H54 (cell line): Measurements from ENCODE around the gene RLF.

Source experiments
- DNase-seq: peaks from one replicate; pipeline ENCODE4 v3.0.0; 2011; ENCODE audit warnings: low spot score, mixed read lengths; ENCODE audit not compliant: insufficient read length
- FAIRE-seq: peaks from 3 replicates; lab custom pipeline; 2011; peaks lifted over from hg19 to GRCh38; lab: Jason Lieb, UNC
- POLR2A ChIP-seq: IDR thresholded peaks from 2 replicates; pipeline ENCODE4 v1.6.1; 2011; ENCODE audit warnings: low read depth, mild to moderate bottlenecking, low read length

The RLF gene

GRCh38 chr1:40226192-40226591, 65.0 kb downstream of the RLF start:
- TF ChIP-seq POLR2A, result no peak
- peak; percentile 62 for FAIRE-seq
- no peak for DNase-seq

GRCh38 chr1:40232444-40232843, 71.3 kb downstream of the RLF start:
- no peak for DNase-seq
- no peak for TF ChIP-seq POLR2A
- no peak for FAIRE-seq

GRCh38 chr1:40239626-40240025, 78.4 kb downstream of the RLF start:
- DNase-seq, result no peak
- no peak for TF ChIP-seq POLR2A
- FAIRE-seq, result no peak

GRCh38 chr1:40240390-40240789, 79.2 kb downstream of the RLF start:
- FAIRE-seq (no peak), DNase-seq (no peak)
- no peak for TF ChIP-seq POLR2A

- no peak for DNase-seq
- no peak for TF ChIP-seq POLR2A
- FAIRE-seq, result no peak
Observed at GRCh38 chr1:40241362-40241761, 80.2 kb downstream of the RLF start.

GRCh38 chr1:40243351-40243750, 82.2 kb downstream of the RLF start:
- FAIRE-seq (no peak), DNase-seq (no peak)

GRCh38 chr1:40244138-40244744, 83.1 kb downstream of the RLF start:
- DNase-seq (no peak), FAIRE-seq (no peak)
- TF ChIP-seq POLR2A, result no peak

More at GRCh38 chr1:40243351-40243750, 82.2 kb downstream of the RLF start:
- no peak for TF ChIP-seq POLR2A

GRCh38 chr1:40245686-40246085, 84.5 kb downstream of the RLF start:
- FAIRE-seq (no peak), DNase-seq (no peak)
- no peak for TF ChIP-seq POLR2A

- no peak for TF ChIP-seq POLR2A
- FAIRE-seq, result no peak
Observed at GRCh38 chr1:40247655-40248054, 86.5 kb downstream of the RLF start, which contains the start of gene TMCO2. TSS of gene TMCO2 (plus strand) at chr1:40247937. CDS start at chr1:40247994, 57 bp downstream.

GRCh38 chr1:40248412-40248811, 87.2 kb downstream of the RLF start:
- no peak for FAIRE-seq
- no peak for TF ChIP-seq POLR2A
- DNase-seq, result no peak

More at GRCh38 chr1:40247655-40248054, 86.5 kb downstream of the RLF start, which contains the start of gene TMCO2:
- DNase-seq, result no peak

GRCh38 chr1:40251456-40251855, 90.3 kb downstream of the RLF start:
- DNase-seq (no peak), FAIRE-seq (no peak)
- TF ChIP-seq POLR2A, result no peak

- DNase-seq (no peak), FAIRE-seq (no peak)
- TF ChIP-seq POLR2A, result no peak
Observed at GRCh38 chr1:40252601-40253000, 91.4 kb downstream of the RLF start.

GRCh38 chr1:40255231-40255630, 94.0 kb downstream of the RLF start:
- DNase-seq (no peak), FAIRE-seq (no peak)
- no peak for TF ChIP-seq POLR2A

- DNase-seq (no peak), FAIRE-seq (no peak)
- no peak for TF ChIP-seq POLR2A
Observed at GRCh38 chr1:40256401-40257084, 95.4 kb downstream of the RLF start.

- FAIRE-seq (no peak), DNase-seq (no peak)
- no peak for TF ChIP-seq POLR2A
Observed at GRCh38 chr1:40257313-40257687, 96.1 kb downstream of the RLF start.
